ENCODE results near the gene ADGB.
"Not testable (repeated sequence)": the region's sequence is repeated elsewhere in the genome, so short reads cannot be mapped to it uniquely, and the experiment has no call there.

Gene ADGB

GRCh38 chr6:146770275-146770964 lies 171.6 kb downstream of the ADGB start:
- DNase-seq, result no peak

- DNase-seq, result no peak
Measured at GRCh38 chr6:146770965-146771735, 172.4 kb downstream of the ADGB start.

GRCh38 chr6:146775220-146775619 lies 176.4 kb downstream of the ADGB start:
- DNase-seq, result no peak

- DNase-seq, result no peak
Measured at GRCh38 chr6:146781836-146782235, 183.1 kb downstream of the ADGB start.

- DNase-seq, result peak; percentile 88
Measured at GRCh38 chr6:146785001-146785585, 186.3 kb downstream of the ADGB start.

- DNase-seq, result no peak
Measured at GRCh38 chr6:146787876-146788508, 189.2 kb downstream of the ADGB start.

- DNase-seq, result no peak
Measured at GRCh38 chr6:146790561-146791091, 191.9 kb downstream of the ADGB start.

- DNase-seq, result no peak
Measured at GRCh38 chr6:146791930-146792329, 193.2 kb downstream of the ADGB start.

- DNase-seq, result not testable (repeated sequence)
Measured at GRCh38 chr6:146793218-146793617, 194.4 kb downstream of the ADGB start.

GRCh38 chr6:146795479-146796133 lies 196.8 kb downstream of the ADGB start:
- DNase-seq, result no peak

- not testable (repeated sequence) for DNase-seq
Measured at GRCh38 chr6:146803167-146803566, 204.4 kb downstream of the ADGB start.

GRCh38 chr6:146803601-146804000 lies 204.8 kb downstream of the ADGB start:
- no peak for DNase-seq

- DNase-seq, result no peak
Measured at GRCh38 chr6:146805546-146806325, 207.0 kb downstream of the ADGB start.

- DNase-seq, result not testable (repeated sequence)
Measured at GRCh38 chr6:146809014-146809413, 210.2 kb downstream of the ADGB start.

- not testable (repeated sequence) for DNase-seq
Measured at GRCh38 chr6:146812811-146813321, 214.1 kb downstream of the ADGB start.

- DNase-seq, result no peak
Measured at GRCh38 chr6:146813554-146813953, 214.8 kb downstream of the ADGB start.

- DNase-seq, result peak; percentile 71
Measured at GRCh38 chr6:146814148-146814750, 215.5 kb downstream of the ADGB start.

GRCh38 chr6:146815511-146816462 lies 217.0 kb downstream of the ADGB start:
- DNase-seq, result not testable (repeated sequence)

- DNase-seq, result no peak
Measured at GRCh38 chr6:146819596-146820320, 221.0 kb downstream of the ADGB start.
